Measurements from ENCODE around the gene RGS6.

RGS6 gene

DNA sequence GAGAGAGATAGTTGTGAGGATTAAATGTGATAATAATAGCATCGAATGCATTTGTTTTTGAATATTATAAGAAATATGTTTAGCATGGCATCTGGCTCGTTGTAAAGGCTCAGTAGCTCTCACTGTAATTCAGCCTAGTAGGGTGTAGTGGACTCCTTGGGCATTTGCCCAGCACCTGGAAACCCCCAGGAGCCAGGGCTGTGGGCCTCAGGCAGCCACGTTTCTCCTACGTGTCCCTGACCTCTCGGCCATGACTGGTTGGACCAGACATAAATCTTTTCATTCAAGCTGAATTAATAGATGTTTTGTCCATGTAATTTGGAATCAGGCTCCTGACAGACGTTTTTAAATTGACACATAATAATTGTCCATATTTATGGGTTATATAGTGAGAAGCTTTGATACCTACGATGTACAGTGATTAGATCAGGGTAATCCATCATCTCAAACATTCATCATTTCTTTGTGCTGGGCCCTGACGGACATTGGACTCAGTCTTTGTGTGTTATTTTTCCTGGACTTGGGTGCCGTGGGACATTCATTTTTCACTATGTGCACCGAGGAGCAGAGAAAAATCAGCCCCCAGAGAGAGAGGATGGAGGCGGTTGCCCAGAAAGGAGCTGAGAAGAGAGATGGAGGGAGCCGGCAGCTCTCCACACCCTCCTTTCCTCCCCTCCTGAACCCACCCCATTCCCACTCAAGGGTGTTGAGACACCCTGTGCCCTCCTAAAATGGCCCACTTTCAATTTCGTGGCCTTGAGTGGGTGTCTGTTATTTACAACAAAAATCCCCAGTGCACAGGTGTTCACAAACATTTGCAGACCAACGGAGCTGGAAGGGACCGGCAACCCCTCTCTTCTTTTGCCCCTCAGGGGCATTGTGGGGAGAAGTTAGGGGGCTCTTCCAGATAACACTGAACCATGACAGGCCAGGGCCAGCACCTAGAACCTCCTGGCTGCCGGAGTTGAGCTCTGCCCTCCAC lies 665.3 kb downstream of the RGS6 start:
- DNase-seq = no peak

GRCh38 chr14:72598306-72598705 lies 666.1 kb downstream of the RGS6 start:
- DNase-seq = no peak

DNA sequence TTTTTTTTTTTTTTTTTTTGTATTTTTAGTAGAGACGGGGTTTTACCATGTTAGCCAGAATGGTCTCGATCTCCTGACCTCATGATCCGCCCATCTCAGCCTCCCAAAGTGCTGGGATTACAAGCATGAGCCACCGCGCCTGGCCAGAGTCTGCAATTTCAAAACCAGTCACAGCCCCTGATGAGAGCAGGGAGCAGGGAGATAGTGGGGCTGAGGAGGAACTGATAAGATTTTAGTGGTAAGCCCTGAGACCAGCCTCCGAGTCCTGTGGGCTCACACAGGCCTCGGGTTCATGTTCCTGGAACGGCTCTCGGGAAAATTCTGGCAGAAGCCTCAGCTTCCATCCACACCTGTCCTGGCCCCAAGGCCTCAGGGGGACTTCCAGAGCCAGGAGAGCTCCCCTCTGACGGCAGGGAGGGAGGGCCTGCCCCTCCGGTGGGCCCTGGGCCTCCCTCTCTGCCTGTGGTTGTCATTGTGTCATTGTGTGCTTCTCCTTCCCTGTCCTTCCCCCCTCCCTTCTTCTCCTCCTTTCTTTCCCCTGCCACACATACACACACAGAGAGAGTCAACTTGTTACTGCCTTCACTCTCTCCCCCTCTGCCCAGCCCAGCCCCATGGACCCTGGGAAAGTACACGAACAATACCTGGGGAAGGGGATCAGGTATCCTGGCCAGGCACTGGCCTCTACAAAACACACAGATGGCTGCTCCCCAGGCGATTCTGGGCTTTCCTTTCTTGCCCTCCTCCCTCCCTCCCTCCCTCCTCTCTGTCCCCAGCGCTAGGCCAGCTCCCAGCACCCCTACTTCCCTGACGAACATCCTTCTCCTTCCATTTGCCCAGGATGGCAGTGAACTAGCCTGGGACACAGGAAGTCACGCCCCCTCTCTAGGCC lies 667.6 kb downstream of the RGS6 start:
- no peak for DNase-seq

- DNase-seq = no peak
These were observed 668.5 kb downstream of the RGS6 start for GRCh38 chr14:72600551-72601330.

- DNase-seq = no peak
These were observed 671.4 kb downstream of the RGS6 start for GRCh38 chr14:72603639-72604038.

- no peak for DNase-seq
These were observed 671.9 kb downstream of the RGS6 start for GRCh38 chr14:72604133-72604532.

- DNase-seq = no peak
These were observed 673.1 kb downstream of the RGS6 start for GRCh38 chr14:72605096-72605920.

DNA sequence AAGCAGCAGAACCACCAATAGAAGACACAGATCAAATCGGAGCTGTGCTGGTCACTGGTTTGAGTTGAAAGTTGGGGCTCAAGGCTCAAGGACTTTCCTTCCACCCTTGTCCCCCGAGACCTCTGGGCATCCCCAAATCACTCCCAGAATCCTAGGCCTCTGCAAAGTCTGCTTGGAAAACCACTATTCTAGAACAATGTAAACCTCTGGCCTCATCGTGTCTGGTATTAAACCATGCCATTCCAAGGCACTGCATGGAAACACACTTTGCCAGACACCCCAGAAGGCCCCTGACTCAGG lies 673.6 kb downstream of the RGS6 start:
- no peak for DNase-seq

GRCh38 chr14:72606879-72607278 lies 674.6 kb downstream of the RGS6 start:
- DNase-seq = no peak

DNA sequence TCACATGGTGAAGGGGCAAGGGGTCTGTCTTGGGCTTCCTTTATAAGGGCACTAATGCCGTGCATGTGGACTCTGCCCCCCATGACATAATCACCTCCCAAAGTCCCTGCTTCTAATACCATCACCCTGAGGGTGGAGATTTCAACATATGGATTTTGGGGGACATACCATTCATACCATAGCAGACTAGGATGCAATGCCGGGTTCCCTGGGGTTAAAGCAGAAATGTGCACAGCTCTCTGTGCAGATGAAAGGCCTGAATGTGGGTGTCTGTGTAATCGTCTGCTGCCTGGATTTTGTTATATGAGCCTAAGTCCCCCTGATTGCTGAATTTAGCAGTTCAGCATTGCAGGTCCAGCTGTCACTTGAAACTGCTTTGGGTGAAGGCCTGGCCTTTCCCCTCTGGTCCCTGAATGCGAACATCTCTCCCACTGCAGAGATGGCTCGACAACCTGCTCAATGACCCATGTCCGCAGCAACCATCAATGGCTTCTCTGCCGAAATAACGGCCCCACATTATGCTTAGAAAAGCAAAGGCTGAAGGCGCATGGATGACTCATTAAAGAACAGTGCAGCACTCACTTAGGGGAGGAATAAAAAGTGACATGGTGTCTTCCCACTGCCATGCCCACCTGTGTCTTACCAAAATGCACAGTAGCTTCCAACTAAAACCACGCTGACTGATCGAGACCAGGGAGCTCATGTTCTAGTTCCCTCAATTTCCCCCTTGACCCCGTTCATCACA lies 675.3 kb downstream of the RGS6 start:
- no peak for DNase-seq

DNA sequence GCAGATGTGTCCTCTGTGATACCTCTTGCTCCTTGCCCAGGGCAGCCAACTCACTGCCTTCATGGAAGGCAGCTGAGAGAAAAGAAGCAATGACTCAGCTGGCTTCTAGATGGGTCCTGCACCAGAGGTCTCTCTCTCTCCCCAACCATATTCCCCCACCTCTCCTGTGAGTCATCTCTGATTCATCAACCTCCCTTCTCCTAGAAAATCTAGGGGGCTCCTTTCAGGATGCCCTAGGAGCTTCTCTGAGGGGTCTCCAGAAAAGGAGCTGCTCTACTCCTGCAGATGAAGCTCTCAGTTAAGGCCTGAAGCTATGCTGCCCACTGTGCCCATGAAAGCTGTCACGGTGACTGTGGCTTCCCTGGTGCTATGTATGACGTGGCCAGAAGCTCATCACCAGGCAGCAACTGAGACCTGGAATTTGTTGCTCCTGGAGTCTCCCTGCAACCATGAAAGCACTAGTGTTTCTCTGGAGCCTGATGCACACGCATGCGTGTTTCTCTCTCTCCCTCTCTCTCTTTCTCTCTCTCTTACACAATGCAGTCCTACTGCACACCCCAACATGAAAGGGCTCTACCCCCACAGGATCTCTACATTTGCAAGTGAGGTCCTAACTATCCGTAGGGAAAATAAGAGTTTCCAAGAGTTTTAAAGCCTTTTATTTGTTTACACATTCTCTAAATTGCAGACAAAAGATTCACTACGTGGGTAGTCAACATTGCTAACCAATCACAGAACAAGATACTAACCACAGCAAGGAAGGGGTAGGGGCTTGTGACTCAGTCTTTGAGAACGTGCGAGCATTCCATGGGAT lies 676.4 kb downstream of the RGS6 start:
- DNase-seq = no peak

GRCh38 chr14:72609205-72609916 lies 677.1 kb downstream of the RGS6 start:
- DNase-seq = no peak

- DNase-seq = no peak
These were observed 678.0 kb downstream of the RGS6 start for GRCh38 chr14:72610096-72610830.

GRCh38 chr14:72610831-72611200 lies 678.6 kb downstream of the RGS6 start:
- DNase-seq = no peak

DNA sequence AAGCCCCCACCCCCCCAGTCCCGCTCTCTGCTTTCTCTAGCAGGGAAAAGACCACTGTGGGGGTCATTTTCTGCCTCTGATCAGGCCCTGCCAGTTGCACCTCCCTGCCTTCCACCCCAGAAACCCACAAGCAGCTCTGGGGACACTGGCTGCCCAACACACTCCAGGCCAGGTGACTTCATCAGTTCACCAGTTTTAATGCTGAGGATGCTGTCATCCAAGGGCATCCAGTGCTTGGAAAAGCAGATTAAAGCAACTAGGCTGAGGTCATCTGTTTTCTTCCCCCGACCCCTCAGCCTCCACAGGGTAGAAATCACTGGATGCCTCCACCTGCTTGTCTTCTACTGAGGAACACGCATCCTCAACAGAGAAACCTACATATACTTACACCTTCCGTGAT lies 679.3 kb downstream of the RGS6 start:
- no peak for DNase-seq

GRCh38 chr14:72612041-72612440 lies 679.8 kb downstream of the RGS6 start:
- no peak for DNase-seq

- DNase-seq = no peak
These were observed 681.2 kb downstream of the RGS6 start for GRCh38 chr14:72613231-72613974.

GRCh38 chr14:72613975-72614319 lies 681.7 kb downstream of the RGS6 start:
- no peak for DNase-seq

- no peak for DNase-seq
These were observed 682.1 kb downstream of the RGS6 start for GRCh38 chr14:72614365-72614764.

Data from stimulated activated CD4-positive, alpha-beta T cell treated with anti-CD3 and anti-CD28 coated beads, Interleukin-2, amount 100 ng/mL, for 48 hours (primary cell).